Measurements from ENCODE around the gene ADGB.
A peak's percentile ranks its signal among the peaks of the same experiment; 100 is the strongest.

Gene ADGB

GRCh38 chr6:146595972-146596731, 2.6 kb upstream of the ADGB start:
- H3K56ac ChIP-seq (ENCODE audit: low read length): no peak overlapping the region
- no peak overlapping the region for H3K23ac ChIP-seq (ENCODE audit: low read length)
- no peak overlapping the region for H3K18ac ChIP-seq (ENCODE audit: low read length)
- no peak for DNase-seq
- no peak overlapping the region for H3K4me3 ChIP-seq (ENCODE audit: low read length)
- no peak overlapping the region for H2AK5ac ChIP-seq (ENCODE audit: low read length)
- no peak overlapping the region for H2BK15ac ChIP-seq (replicated peaks; ENCODE audit: low read depth)
- no peak overlapping the region for H3K27ac ChIP-seq (ENCODE audit: low read depth, low read length)
- H2BK5ac ChIP-seq (ENCODE audit: low read length): no peak overlapping the region
- no peak overlapping the region for H2BK120ac ChIP-seq (ENCODE audit: low read depth, low read length)
- H3K4me2 ChIP-seq (ENCODE audit: low read length): no peak overlapping the region
- no peaks in the 10 kb centered on the region for H3K27me3 ChIP-seq (ENCODE audit: insufficient read depth, low read length, poor library complexity)
- H4K5ac ChIP-seq (ENCODE audit: low read length): no peak overlapping the region
- H3K36me3 ChIP-seq (ENCODE audit: control insufficient read depth, insufficient read depth, low read length): no peaks in the 10 kb centered on the region
- H3K9ac ChIP-seq (ENCODE audit: low read length): no peak overlapping the region
- no peaks in the 10 kb centered on the region for H3K79me2 ChIP-seq (ENCODE audit: control insufficient read depth, insufficient read depth, low read length)
- H3K4me1 ChIP-seq (ENCODE audit: control insufficient read depth, low read depth, low read length): no peaks in the 10 kb centered on the region
- no peaks in the 10 kb centered on the region for H3K79me1 ChIP-seq (ENCODE audit: low read length)
- no peak overlapping the region for H4K8ac ChIP-seq (ENCODE audit: low read depth, low read length)
- no CpG with 5 or more reads among the region's 2 CpGs for whole genome bisulfite sequencing (ENCODE audit: extremely low coverage, insufficient coverage, low lambda C conversion rate)
- no peak overlapping the region for H3K4ac ChIP-seq (ENCODE audit: low read depth, low read length)

GRCh38 chr6:146601352-146601751, 2.6 kb downstream of the ADGB start:
- no peaks in the 10 kb centered on the region for H3K79me1 ChIP-seq (ENCODE audit: low read length)
- no peaks in the 10 kb centered on the region for H3K27me3 ChIP-seq (ENCODE audit: insufficient read depth, low read length, poor library complexity)
- H2BK15ac ChIP-seq (replicated peaks; ENCODE audit: low read depth): no peak overlapping the region
- WGBS (ENCODE audit: extremely low coverage, insufficient coverage, low lambda C conversion rate): no CpG with 5 or more reads among the region's 4 CpGs
- no peak overlapping the region for H3K23ac ChIP-seq (ENCODE audit: low read length)
- no peak overlapping the region for H3K18ac ChIP-seq (ENCODE audit: low read length)
- H3K36me3 ChIP-seq (ENCODE audit: control insufficient read depth, insufficient read depth, low read length): no peaks in the 10 kb centered on the region
- H2BK5ac ChIP-seq (ENCODE audit: low read length): no peak overlapping the region
- no peak overlapping the region for H2BK120ac ChIP-seq (ENCODE audit: low read depth, low read length)
- H2AK5ac ChIP-seq (ENCODE audit: low read length): no peak overlapping the region
- H4K5ac ChIP-seq (ENCODE audit: low read length): no peak overlapping the region
- no peak overlapping the region for H3K4ac ChIP-seq (ENCODE audit: low read depth, low read length)
- H3K9ac ChIP-seq (ENCODE audit: low read length): no peak overlapping the region
- H3K4me1 ChIP-seq (ENCODE audit: control insufficient read depth, low read depth, low read length): no peaks in the 10 kb centered on the region
- no peak overlapping the region for H4K8ac ChIP-seq (ENCODE audit: low read depth, low read length)
- no peak overlapping the region for H3K27ac ChIP-seq (ENCODE audit: low read depth, low read length)
- H3K79me2 ChIP-seq (ENCODE audit: control insufficient read depth, insufficient read depth, low read length): no peaks in the 10 kb centered on the region
- no peak for DNase-seq
- no peak overlapping the region for H3K4me2 ChIP-seq (ENCODE audit: low read length)
- H3K56ac ChIP-seq (ENCODE audit: low read length): no peak overlapping the region
- H3K4me3 ChIP-seq (ENCODE audit: low read length): no peak overlapping the region

- Histone ChIP-seq H3K36me3 (ENCODE audit: control insufficient read depth, insufficient read depth, low read length) (no peaks in the 10 kb centered on the region), H3K4me3 (ENCODE audit: low read length) (no peak overlapping the region), H3K4ac (ENCODE audit: low read depth, low read length) (no peak overlapping the region), H2BK120ac (ENCODE audit: low read depth, low read length) (no peak overlapping the region), H2BK15ac (replicated peaks; ENCODE audit: low read depth) (no peak overlapping the region), H3K27ac (ENCODE audit: low read depth, low read length) (no peak overlapping the region), H3K27me3 (ENCODE audit: insufficient read depth, low read length, poor library complexity) (no peaks in the 10 kb centered on the region), H2AK5ac (ENCODE audit: low read length) (no peak overlapping the region), H2BK5ac (ENCODE audit: low read length) (no peak overlapping the region), H3K9ac (ENCODE audit: low read length) (no peak overlapping the region), H3K56ac (ENCODE audit: low read length) (no peak overlapping the region), H3K23ac (ENCODE audit: low read length) (no peak overlapping the region), H4K8ac (ENCODE audit: low read depth, low read length) (no peak overlapping the region), H3K79me2 (ENCODE audit: control insufficient read depth, insufficient read depth, low read length) (no peaks in the 10 kb centered on the region), H3K4me2 (ENCODE audit: low read length) (no peak overlapping the region), H3K4me1 (ENCODE audit: control insufficient read depth, low read depth, low read length) (no peaks in the 10 kb centered on the region), H3K18ac (ENCODE audit: low read length) (no peak overlapping the region), H3K79me1 (ENCODE audit: low read length) (no peaks in the 10 kb centered on the region), H4K5ac (ENCODE audit: low read length) (no peak overlapping the region)
- WGBS (ENCODE audit: extremely low coverage, insufficient coverage, low lambda C conversion rate): no CpG with 5 or more reads among the region's 6 CpGs
- peak; percentile 63 for DNase-seq
These were observed 3.8 kb downstream of the ADGB start for GRCh38 chr6:146602526-146602925.

GRCh38 chr6:146613947-146614346, 15.2 kb downstream of the ADGB start:
- H3K4me1 ChIP-seq (ENCODE audit: control insufficient read depth, low read depth, low read length): no peaks in the 10 kb centered on the region
- H3K79me1 ChIP-seq (ENCODE audit: low read length): no peaks in the 10 kb centered on the region
- H3K4me3 ChIP-seq (ENCODE audit: low read length): no peak overlapping the region
- no peak overlapping the region for H3K18ac ChIP-seq (ENCODE audit: low read length)
- no peak for DNase-seq
- H2BK120ac ChIP-seq (ENCODE audit: low read depth, low read length): no peak overlapping the region
- no peaks in the 10 kb centered on the region for H3K36me3 ChIP-seq (ENCODE audit: control insufficient read depth, insufficient read depth, low read length)
- H4K5ac ChIP-seq (ENCODE audit: low read length): no peak overlapping the region
- H3K27me3 ChIP-seq (ENCODE audit: insufficient read depth, low read length, poor library complexity): no peaks in the 10 kb centered on the region
- no CpG with 5 or more reads among the region's 3 CpGs for WGBS (ENCODE audit: extremely low coverage, insufficient coverage, low lambda C conversion rate)
- no peak overlapping the region for H3K4me2 ChIP-seq (ENCODE audit: low read length)
- H3K79me2 ChIP-seq (ENCODE audit: control insufficient read depth, insufficient read depth, low read length): no peaks in the 10 kb centered on the region
- no peak overlapping the region for H4K8ac ChIP-seq (ENCODE audit: low read depth, low read length)
- no peak overlapping the region for H3K27ac ChIP-seq (ENCODE audit: low read depth, low read length)
- H3K23ac ChIP-seq (ENCODE audit: low read length): no peak overlapping the region
- no peak overlapping the region for H3K9ac ChIP-seq (ENCODE audit: low read length)
- H3K4ac ChIP-seq (ENCODE audit: low read depth, low read length): no peak overlapping the region
- H2BK5ac ChIP-seq (ENCODE audit: low read length): no peak overlapping the region
- no peak overlapping the region for H2BK15ac ChIP-seq (replicated peaks; ENCODE audit: low read depth)
- H3K56ac ChIP-seq (ENCODE audit: low read length): no peak overlapping the region
- no peak overlapping the region for H2AK5ac ChIP-seq (ENCODE audit: low read length)

- Histone ChIP-seq H3K27ac (ENCODE audit: low read depth, low read length) (no peak overlapping the region), H3K23ac (ENCODE audit: low read length) (no peak overlapping the region), H4K8ac (ENCODE audit: low read depth, low read length) (no peak overlapping the region), H3K79me1 (ENCODE audit: low read length) (no peaks in the 10 kb centered on the region), H4K5ac (ENCODE audit: low read length) (no peak overlapping the region), H2BK120ac (ENCODE audit: low read depth, low read length) (no peak overlapping the region), H3K4me3 (ENCODE audit: low read length) (no peak overlapping the region), H3K9ac (ENCODE audit: low read length) (no peak overlapping the region), H3K4me1 (ENCODE audit: control insufficient read depth, low read depth, low read length) (no peaks in the 10 kb centered on the region), H3K4ac (ENCODE audit: low read depth, low read length) (no peak overlapping the region), H3K4me2 (ENCODE audit: low read length) (no peak overlapping the region), H3K18ac (ENCODE audit: low read length) (no peak overlapping the region), H2AK5ac (ENCODE audit: low read length) (no peak overlapping the region), H3K27me3 (ENCODE audit: insufficient read depth, low read length, poor library complexity) (no peaks in the 10 kb centered on the region), H2BK15ac (replicated peaks; ENCODE audit: low read depth) (no peak overlapping the region), H3K79me2 (ENCODE audit: control insufficient read depth, insufficient read depth, low read length) (no peaks in the 10 kb centered on the region), H3K36me3 (ENCODE audit: control insufficient read depth, insufficient read depth, low read length) (no peaks in the 10 kb centered on the region), H2BK5ac (ENCODE audit: low read length) (no peak overlapping the region), H3K56ac (ENCODE audit: low read length) (no peak overlapping the region)
- no peak for DNase-seq
- WGBS (ENCODE audit: extremely low coverage, insufficient coverage, low lambda C conversion rate): no CpG with 5 or more reads among the region's 2 CpGs
These were observed 21.9 kb downstream of the ADGB start for GRCh38 chr6:146620655-146621054.

- DNase-seq: no peak
- Histone ChIP-seq H3K79me1 (ENCODE audit: low read length) (no peaks in the 10 kb centered on the region), H3K4me3 (ENCODE audit: low read length) (no peak overlapping the region), H2AK5ac (ENCODE audit: low read length) (no peak overlapping the region), H3K56ac (ENCODE audit: low read length) (no peak overlapping the region), H3K36me3 (ENCODE audit: control insufficient read depth, insufficient read depth, low read length) (no peaks in the 10 kb centered on the region), H3K9ac (ENCODE audit: low read length) (no peak overlapping the region), H2BK120ac (ENCODE audit: low read depth, low read length) (no peak overlapping the region), H2BK15ac (replicated peaks; ENCODE audit: low read depth) (no peak overlapping the region), H4K8ac (ENCODE audit: low read depth, low read length) (no peak overlapping the region), H3K4me2 (ENCODE audit: low read length) (no peak overlapping the region), H2BK5ac (ENCODE audit: low read length) (no peak overlapping the region), H3K18ac (ENCODE audit: low read length) (no peak overlapping the region), H3K79me2 (ENCODE audit: control insufficient read depth, insufficient read depth, low read length) (no peaks in the 10 kb centered on the region), H3K23ac (ENCODE audit: low read length) (no peak overlapping the region), H4K5ac (ENCODE audit: low read length) (no peak overlapping the region), H3K4me1 (ENCODE audit: control insufficient read depth, low read depth, low read length) (no peaks in the 10 kb centered on the region), H3K27ac (ENCODE audit: low read depth, low read length) (no peak overlapping the region), H3K27me3 (ENCODE audit: insufficient read depth, low read length, poor library complexity) (no peaks in the 10 kb centered on the region), H3K4ac (ENCODE audit: low read depth, low read length) (no peak overlapping the region)
- WGBS (ENCODE audit: extremely low coverage, insufficient coverage, low lambda C conversion rate): no CpG with 5 or more reads among the region's 2 CpGs
These were observed 29.6 kb downstream of the ADGB start for GRCh38 chr6:146628350-146628749.
